ENCODE measurements around the gene KRTAP2-1. TPM values are rescaled to one million over a fixed set of nuclear protein-coding genes. Genes with fewer than 3 reads are reported as not detected.
"Not testable (repeated sequence)": the region's sequence is repeated elsewhere in the genome, so short reads cannot be mapped to it uniquely, and the experiment has no call there.

Gene KRTAP2-1
- total RNA-seq, 1 donor from 2014 or later: not detected

DNA sequence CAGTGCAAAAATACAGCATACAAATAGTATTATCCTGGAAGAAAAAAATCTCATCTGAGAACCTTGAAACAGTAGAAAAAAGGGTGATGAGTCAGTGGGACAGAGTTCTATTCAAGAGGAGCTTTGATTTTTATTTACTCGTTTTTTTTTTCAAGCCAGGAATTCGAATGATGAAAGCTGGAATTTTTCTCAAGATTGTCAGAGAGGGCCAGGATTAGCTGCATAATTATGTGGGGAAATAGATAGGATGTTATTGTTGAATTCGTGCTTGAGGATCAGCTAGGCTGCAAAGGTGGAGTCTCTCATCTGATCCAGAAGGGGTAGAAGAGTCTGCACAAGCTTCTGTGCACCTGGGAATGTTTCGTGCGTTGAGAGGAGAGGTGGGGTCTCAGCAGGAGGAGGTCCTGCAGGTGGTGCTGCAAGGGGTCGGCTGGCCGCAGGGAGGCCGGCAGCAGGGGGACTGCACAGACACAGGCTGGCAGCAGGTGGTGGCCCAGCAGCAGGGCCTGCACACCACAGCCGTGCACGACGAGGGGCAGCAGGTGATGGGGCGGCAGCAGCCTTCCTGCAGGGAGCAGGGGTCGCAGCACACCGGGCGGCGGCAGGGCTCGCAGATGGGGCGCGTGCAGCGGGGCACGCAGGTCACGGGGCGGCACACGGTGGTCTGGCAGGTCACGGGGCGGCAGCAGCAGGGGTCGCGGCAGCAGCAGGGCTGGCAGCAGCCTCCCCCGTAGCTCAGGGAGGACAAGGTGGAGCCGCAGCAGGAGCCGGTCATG is 12.3 kb upstream of the KRTAP2-1 start:
- DNase-seq (ENCODE audit: low spot score); intact Hi-C loops (cut with DNase I); ATAC-seq: not testable (repeated sequence)

DNA sequence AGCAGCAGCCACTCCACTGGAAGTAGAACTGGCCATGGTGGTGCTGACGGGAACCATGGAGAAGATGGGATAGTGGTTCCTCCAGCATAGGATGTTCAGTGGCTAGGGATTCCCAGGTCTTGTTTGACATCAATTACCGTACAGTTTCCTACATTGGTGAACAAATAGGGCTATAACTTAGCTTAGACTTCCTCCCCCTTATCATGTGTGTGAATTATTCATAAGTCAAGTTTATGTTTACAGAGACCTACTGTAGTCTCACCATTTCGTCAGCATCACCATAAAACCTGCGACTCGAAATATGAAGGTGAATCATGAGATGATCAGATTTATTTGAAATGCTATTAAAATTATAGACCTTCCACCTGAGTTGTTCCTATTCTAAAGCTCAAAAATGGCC is 11.6 kb upstream of the KRTAP2-1 start:
- ATAC-seq (no peak), DNase-seq (ENCODE audit: low spot score) (no peak)
- intact Hi-C loops (cut with DNase I): no loop called here

DNA sequence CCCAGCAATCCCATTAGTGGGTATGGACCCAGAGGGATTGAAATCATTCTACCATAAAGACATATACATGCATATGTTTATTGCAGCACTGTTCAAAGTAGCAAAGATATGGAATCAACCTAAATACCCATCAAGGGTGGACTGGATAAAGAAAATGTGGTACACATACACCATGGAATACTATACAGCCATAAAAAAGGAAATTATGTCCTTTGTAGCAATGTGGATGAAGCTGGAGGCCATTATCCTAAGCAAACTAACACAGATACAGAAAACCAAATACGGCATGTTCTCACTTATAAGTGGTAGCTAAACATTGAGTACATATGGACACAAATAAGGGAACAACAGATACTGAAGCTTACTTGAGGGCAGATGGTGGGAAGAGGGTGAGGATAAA is 10.4 kb upstream of the KRTAP2-1 start:
- intact Hi-C loops (cut with DNase I): no loop called here
- no peak for DNase-seq (ENCODE audit: low spot score)
- no peak for ATAC-seq

DNA sequence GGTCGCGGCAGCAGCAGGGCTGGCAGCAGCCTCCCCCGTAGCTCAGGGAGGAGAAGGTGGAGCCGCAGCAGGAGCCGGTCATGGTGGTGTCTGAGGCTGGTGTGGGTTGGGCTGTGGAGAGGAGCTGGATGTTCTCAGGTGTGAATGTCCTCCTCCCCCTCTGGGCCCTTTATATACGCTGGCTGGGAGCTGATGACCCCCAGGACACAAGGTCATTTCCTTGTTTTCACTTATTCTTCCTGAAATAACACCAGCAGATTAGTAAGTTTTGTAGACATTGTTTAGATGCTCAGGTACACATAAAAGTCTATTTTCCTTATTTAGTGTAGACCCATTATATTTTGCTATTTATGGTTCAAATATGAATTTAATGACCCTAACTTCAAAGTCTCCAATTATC is 8.0 kb upstream of the KRTAP2-1 start, which contains the start of gene KRTAP2-2:
Gene KRTAP2-2 (minus strand): TSS at position 101 of the 400 bp plus-strand sequence. CDS start 19 bp downstream, at position 82.
- intact Hi-C loops (cut with DNase I); ATAC-seq; DNase-seq (ENCODE audit: low spot score): not testable (repeated sequence)

DNA sequence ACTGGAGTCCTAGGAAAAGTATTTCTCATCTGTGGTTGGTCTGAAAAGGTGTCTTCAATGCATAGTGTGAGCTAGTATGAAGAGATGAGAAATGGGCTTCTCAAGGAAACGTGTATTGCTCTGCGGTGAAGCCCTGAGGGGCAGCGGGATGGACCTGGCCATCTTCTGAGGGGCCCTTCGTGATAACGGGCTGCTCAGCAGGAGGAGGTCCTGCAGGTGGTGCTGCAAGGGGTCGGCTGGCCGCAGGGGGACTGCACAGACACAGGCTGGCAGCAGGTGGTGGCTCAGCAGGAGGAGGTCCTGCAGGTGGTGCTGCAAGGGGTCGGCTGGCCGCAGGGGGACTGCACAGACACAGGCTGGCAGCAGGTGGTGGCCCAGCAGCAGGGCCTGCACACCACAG is 7.4 kb upstream of the KRTAP2-1 start:
- ATAC-seq; DNase-seq (ENCODE audit: low spot score); intact Hi-C loops (cut with DNase I): not testable (repeated sequence)

DNA sequence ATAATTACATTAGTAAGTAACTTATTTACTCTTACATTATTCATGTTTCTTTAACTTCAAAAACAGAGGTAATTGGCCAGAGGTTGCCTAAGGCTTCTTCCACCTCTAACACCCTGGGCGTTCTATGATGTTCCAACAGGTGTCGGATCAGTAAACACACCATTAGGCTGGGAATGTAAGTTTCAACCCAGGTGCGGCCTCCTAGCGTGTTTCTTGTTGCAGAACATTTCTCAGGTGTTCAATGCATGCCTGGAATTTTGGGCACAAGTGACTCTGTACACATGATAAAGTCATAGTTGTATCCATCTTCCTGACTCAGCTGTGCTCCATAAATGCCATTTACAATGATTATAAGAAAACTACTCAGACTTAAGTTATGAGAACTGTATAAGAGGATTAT is 6.9 kb upstream of the KRTAP2-1 start:
- no peak for DNase-seq (ENCODE audit: low spot score)
- intact Hi-C loops (cut with DNase I): no loop called here
- no peak for ATAC-seq

DNA sequence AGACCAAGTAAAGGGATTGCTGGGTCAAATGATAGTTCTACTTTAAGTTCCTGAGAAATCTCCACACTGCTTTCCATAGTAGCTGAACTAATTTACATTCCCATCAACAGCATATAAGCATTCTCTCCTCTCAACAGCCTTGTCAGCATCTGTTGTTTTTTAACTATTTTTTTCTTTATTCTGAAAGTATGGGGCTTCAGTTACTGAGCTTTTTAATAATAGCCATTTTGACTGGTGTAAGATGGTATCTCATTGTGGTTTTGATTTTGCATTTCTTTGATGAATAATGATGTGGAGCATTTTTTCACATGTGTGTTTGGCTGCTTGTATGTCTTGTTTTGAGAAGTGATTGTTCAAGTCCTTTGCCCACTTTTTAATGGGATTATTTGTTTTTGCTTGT is 5.5 kb upstream of the KRTAP2-1 start:
- DNase-seq (ENCODE audit: low spot score): no peak
- ATAC-seq: no peak
- intact Hi-C loops (cut with DNase I): no loop called here

DNA sequence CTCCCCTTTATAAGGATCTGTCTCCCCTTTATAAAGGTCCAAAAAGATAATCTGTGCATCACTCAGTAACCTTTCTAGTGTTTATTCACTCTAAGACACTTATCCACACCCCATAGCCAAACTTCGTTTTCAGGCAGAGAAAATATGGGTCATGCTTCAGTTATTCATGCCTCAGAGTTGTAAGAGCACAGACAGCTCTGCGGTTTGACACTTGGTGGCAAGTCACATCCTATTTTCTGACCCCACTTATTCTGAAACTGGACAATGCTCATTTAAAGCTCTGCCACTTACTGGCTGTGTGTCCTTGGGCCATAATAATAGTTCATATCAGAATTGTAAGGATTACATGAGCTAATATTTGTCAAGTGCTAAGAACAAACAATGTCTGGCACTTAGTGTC is 2.0 kb upstream of the KRTAP2-1 start:
- intact Hi-C loops (cut with DNase I): no loop called here
- DNase-seq (ENCODE audit: low spot score) (no peak), ATAC-seq (no peak)

DNA sequence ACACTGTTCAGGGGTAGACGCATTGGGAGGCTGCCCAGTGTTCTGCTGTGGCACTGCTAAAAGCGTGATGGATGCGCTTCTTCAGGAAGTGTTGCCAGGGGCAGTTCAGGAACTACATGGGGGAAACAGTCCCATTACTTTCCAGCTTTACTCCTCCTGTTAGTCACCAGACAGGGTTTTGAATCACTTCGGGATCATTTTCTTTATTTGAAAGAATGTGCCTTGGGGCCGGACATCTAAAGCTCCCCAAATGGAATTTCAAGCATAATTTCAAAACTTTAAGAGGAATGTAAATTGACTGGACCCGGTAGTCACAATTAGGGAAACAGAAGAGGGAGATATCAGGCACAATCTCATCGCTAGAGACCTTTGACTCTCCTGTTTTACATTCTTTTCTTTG is 1.3 kb upstream of the KRTAP2-1 start:
- ATAC-seq (no peak), DNase-seq (ENCODE audit: low spot score) (no peak)
- intact Hi-C loops (cut with DNase I): no loop called here

DNA sequence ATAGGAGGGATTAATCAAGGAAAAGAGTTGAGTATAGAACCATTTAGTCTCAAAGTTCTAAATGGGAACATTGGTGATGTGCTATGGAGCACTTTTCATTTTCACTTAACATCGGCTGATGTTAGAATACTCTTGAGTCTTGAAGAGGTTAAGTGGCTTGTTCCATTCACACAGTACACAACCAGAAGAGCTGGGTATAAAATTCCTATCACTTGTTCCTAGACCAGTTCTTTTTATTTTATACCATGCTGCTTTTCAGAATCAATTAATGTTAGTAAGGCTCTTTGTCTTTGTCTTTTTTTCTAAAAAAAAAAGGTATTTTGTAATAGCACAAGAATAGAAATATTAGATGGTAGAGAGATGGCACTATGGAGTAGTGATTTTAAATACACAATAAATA is 4.2 kb downstream of the KRTAP2-1 start:
- no peak for DNase-seq (ENCODE audit: low spot score)
- no peak for ATAC-seq
- intact Hi-C loops (cut with DNase I): no loop called here

DNA sequence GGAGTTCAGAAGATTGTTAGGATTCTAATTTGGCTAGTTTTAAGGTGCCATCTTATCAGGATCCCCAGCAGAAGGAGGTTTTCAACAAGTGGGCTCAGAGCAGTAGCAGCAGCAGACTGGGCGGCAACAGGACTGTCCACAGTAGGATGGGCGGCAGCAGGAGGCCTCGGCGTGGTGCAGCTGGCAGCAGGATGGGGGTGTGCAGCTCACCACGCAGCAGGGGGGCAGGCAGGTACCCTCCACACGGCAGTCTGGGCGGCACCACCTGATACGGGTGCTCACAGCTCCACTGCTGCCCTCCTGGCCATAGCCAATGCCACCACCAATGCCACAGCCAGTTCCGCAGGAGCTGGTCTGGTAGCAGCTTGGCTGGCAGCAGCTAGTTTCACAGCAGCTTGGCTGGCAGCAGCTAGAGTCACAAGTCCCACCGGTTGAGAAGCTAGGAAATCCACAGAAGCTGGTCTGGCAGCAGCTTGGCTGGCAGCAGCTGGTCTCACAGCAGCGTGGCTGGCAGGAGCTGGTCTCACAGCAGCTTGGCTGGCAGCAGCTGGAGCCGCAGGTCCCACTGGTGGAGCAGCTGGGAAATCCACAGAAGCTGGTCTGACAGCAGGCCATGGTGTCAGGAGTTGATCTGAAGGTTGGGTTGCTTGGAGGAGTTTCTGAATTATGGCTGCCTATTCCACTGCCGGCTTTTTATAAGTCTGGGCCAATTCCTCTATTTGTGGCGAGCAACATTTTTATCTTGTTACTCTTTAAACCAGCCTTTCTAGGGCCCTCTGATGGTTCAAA is 6.1 kb downstream of the KRTAP2-1 start, which contains the start of gene KRTAP1-1:
Gene KRTAP1-1 (minus strand): TSS at position 668 of the 789 bp plus-strand sequence. CDS start 53 bp downstream, at position 615.
- intact Hi-C loops (cut with DNase I); DNase-seq (ENCODE audit: low spot score); ATAC-seq: not testable (repeated sequence)

DNA sequence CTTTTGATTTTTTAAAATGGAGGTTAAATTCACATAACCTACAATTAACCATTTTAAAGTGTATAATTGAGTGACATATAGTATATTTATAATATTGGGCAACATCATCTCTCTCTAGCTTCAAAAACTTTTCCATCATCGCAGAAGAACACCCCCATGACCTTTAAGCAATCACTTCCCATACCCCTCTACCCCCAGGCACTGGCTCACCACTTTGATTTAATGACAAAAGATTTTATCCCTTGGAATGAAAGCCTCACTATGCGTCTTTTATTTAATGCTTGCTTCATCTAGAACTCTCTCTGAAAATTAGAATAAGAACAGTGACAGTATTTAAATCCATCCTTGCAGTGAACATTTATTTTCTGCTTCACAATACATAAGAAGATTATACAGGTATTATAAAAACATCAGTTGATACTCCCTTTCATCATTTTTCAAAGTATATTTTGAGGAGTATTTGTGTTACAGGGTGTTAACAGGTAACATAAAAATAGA is 9.2 kb downstream of the KRTAP2-1 start:
- DNase-seq (ENCODE audit: low spot score): no peak
- intact Hi-C loops (cut with DNase I): no loop called here
- ATAC-seq: no peak

DNA sequence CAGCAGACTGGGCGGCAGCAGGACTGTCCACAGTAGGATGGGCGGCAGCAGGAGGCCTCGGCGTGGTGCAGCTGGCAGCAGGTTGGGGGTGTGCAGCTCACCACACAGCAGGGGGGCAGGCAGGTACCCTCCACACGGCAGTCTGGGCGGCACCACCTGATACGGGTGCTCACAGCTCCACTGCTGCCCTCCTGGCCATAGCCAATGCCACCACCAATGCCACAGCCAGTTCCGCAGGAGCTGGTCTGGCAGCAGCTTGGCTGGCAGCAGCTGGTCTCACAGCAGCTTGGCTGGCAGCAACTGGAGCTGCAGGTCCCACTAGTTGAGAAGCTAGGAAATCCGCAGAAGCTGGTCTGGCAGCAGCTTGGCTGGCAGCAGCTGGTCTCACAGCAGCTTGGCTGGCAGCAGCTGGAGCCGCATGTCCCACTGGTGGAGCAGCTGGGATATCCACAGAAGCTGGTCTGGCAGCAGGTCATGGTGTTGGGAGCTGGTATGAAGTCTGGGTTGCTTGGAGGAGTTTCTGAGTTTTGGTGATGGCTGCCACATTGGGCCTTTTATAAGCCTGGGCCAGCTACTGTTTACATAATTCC is 12.7 kb downstream of the KRTAP2-1 start, which contains the start of gene KRTAP1-3:
Gene KRTAP1-3 (minus strand): TSS at position 529 of the 590 bp plus-strand sequence. CDS start 53 bp downstream, at position 476.
- intact Hi-C loops (cut with DNase I); ATAC-seq: not testable (repeated sequence)

DNA sequence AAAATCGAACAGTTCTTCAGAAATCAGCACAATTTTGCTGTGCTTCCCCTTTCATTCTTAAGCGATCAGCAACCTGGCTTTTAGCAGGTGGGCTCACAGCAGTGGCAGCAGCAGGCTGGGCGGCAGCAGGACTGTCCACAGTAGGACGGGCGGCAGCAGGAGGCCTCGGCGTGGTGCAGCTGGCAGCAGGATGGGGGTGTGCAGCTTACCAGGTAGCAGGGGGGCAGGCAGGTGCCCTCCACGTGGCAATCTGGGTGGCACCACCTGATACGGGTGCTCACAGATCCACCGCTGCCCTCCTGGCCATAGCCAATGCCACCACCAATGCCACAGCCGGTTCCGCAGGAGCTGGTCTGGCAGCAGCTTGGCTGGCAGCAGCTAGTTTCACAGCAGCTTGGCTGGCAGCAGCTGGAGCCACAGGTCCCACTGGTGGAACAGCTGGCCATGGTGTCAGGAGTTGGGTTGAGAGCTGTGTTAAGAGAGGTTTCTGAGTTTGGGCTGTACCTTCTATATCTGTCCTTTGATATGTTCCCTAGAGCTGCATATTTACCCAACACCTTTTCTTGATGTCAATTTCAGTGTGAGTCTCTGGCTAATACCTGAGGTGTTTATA is 17.4 kb downstream of the KRTAP2-1 start, which contains the start of gene KRTAP1-4:
Gene KRTAP1-4 (minus strand): TSS at position 563 of the 613 bp plus-strand sequence. CDS start 117 bp downstream, at position 446.
- ATAC-seq: no peak
- no peak for DNase-seq (ENCODE audit: low spot score)
- intact Hi-C loops (cut with DNase I): no loop called here

More for the DNA sequence above, 12.7 kb downstream of the KRTAP2-1 start, which contains the start of gene KRTAP1-3:
- DNase-seq (ENCODE audit: low spot score): not testable (repeated sequence)

DNA sequence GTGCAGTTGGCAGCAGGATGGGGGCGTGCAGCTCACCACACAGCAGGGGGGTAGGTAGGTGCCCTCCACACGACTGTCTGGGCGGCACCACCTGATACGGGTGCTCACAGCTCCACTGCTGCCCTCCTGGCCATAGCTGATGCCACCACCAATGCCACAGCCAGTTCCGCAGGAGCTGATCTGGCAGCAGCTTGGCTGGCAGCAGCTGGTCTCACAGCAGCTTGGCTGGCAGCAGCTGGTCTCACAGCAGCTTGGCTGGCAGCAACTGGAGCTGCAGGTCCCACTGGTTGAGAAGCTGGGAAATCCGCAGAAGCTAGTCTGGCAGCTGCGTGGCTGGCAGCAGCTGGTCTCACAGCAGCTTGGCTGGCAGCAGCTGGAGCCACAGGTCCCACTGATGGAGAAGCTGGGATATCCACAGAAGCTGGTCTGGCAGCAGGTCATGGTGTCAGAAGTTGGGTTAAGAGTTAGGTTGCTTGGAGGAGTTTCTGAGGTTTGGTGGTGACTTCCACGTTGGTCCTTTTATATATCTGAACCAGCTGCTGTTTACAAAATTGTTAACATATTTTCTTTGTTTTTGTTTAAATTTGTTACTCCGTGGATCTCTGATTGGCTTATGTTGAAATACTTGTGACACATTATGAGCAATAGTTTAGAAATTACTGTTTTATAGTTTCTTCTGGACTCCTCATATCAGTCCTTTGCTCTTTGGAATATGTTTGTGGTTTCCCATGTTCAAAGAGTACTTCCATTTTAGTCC is 20.2 kb downstream of the KRTAP2-1 start, which contains the start of gene KRTAP1-5:
Gene KRTAP1-5 (minus strand): TSS at position 494 of the 757 bp plus-strand sequence. CDS start 53 bp downstream, at position 441.
- intact Hi-C loops (cut with DNase I): no loop called here
- no peak for DNase-seq (ENCODE audit: low spot score)
- no peak for ATAC-seq

DNA sequence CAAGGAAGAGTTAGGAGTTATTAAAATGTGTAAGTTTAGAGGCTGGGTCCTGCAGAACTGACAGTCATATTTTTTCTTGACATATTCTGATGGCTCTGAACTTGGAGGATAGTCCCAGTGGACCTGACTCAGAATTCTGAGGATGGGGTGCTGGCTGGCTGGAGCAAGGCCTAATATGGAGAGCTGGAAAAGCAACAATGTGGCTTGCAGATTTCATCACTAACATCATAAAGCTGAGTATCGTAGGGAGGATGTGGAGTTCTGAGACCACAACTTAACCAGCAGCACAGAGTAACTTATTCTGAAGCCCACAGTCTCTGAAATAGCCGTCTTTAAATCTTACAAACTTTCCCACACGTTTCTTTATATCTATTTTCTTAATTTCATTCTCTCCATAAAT is 22.4 kb downstream of the KRTAP2-1 start:
- ATAC-seq (no peak), DNase-seq (ENCODE audit: low spot score) (no peak)
- intact Hi-C loops (cut with DNase I): no loop called here

DNA sequence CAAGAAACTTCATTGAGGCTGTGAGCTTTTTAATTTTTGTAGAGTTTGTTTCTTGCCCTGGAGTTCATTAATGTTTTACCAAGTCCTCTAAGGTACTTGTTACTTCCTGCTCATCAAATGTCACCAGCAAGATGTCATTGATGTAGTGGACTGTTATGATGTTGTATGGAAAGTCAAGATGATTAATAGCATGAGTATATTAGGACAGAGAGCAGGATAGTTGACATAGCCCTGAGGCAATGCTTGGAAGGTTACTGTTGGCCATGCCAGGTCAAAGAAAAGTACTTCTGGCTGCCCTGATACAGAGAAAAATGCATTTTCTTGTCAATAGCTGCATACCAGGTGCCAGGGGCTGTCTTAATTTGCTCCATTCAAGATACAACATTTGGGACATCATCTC is 26.8 kb downstream of the KRTAP2-1 start:
- intact Hi-C loops (cut with DNase I): no loop called here
- ATAC-seq (no peak), DNase-seq (ENCODE audit: low spot score) (no peak)

DNA sequence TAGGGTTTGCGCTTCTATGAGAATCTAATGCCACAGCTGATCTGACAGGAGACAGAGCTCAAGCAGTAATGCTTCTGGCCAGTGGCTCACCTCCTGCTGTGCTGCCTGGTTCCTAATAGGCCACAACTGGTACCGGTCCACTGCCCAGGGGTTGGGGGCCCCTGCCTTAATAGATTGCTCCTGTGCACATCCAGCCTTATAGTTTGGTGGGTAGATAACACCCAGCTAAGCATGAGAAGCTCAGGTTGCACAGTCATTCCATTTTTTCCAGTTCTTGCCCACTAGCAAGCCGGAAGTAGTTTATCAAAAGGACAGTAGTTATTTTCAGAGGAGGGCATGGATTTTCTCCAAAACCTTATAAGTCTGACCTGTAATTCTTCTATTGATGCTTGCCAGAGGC is 27.7 kb downstream of the KRTAP2-1 start:
- intact Hi-C loops (cut with DNase I): no loop called here
- ATAC-seq: no peak
- DNase-seq (ENCODE audit: low spot score): no peak

All from sciatic nerve (tissue), 2 donors.